H1 (cell line): ENCODE measurements around the gene AMBP. TPM values are rescaled to one million over a fixed set of nuclear protein-coding genes. Genes with fewer than 3 reads are reported as not detected.

Experiments used
- CTCF ChIA-PET: fragments of 300-600 bp; sonication (Branson Sonifier 250); formaldehyde crosslinking; loops from one replicate; lab custom pipeline; 2021; ENCODE audit not compliant: partially characterized antibody; lab: Charles Lee
- POLR2A ChIA-PET: fragments of 300-600 bp; sonication (Branson Sonifier 250); formaldehyde crosslinking; loops from one replicate; lab custom pipeline; 2021; ENCODE audit warnings: inconsistent platforms; ENCODE audit not compliant: partially characterized antibody; lab: Charles Lee
- DNase-seq, 2 experiments: peaks; one replicate each; pipeline versions ENCODE4 v3.0.0 to v3.0.0-alpha.2; 2010 to 2022; ENCODE audit warnings: low spot score in 2 of 2, low read depth in 1 of 2, mixed read lengths in 1 of 2
- FAIRE-seq: peaks from 2 replicates; lab custom pipeline; 2011; peaks lifted over from hg19 to GRCh38; lab: Jason Lieb, UNC
- H2AFZ ChIP-seq: 2 replicates; pipeline ENCODE4 v1.8.1; 2012; ENCODE audit warnings: low read length, inconsistent platforms
- H2AK5ac ChIP-seq: 2 replicates; pipeline ENCODE4 v1.6.1; 2013; ENCODE audit warnings: low read depth, low read length
- H2BK120ac ChIP-seq: replicated peaks from 2 replicates; pipeline ENCODE3; 2013; ENCODE audit warnings: low read depth, low read length, inconsistent platforms
- H2BK12ac ChIP-seq: 2 replicates; pipeline ENCODE4 v1.6.1; 2013; ENCODE audit warnings: low read depth, low read length
- H2BK15ac ChIP-seq: 2 replicates; pipeline ENCODE4 v1.6.1; 2013; ENCODE audit warnings: low read length
- H2BK20ac ChIP-seq: 2 replicates; pipeline ENCODE4 v1.6.1; 2013; ENCODE audit warnings: low read length
- H2BK5ac ChIP-seq: 2 replicates; pipeline ENCODE4 v1.6.1; 2013; ENCODE audit warnings: low read depth, low read length
- H3K14ac ChIP-seq: 2 replicates; pipeline ENCODE4 v1.6.1; 2013; ENCODE audit warnings: inconsistent platforms; ENCODE audit not compliant: insufficient read length
- H3K18ac ChIP-seq: 2 replicates; pipeline ENCODE4 v1.6.1; 2013; ENCODE audit warnings: low read length; ENCODE audit errors: extremely low read depth
- H3K23ac ChIP-seq: 2 replicates; pipeline ENCODE4 v1.6.1; 2013; ENCODE audit warnings: inconsistent platforms; ENCODE audit not compliant: insufficient read length
- H3K23me2 ChIP-seq: 2 replicates; pipeline ENCODE4 v1.6.1; 2013; ENCODE audit warnings: low read depth, low read length
- H3K27ac ChIP-seq: 2 replicates; pipeline ENCODE4 v1.6.1; 2011; ENCODE audit warnings: low read depth, low read length, inconsistent platforms
- H3K27me3 ChIP-seq, 4 experiments: replicated peaks in 1 of 4; 1 replicate in 1 of 4; 2 replicates in 3 of 4; pipeline versions ENCODE4 v1.6.1 to v1.8.1; 2011 to 2013; ENCODE audit warnings: low read length in 3 of 4, mild to moderate bottlenecking in 3 of 4, inconsistent platforms in 2 of 4, mixed read lengths in 2 of 4, moderate library complexity in 1 of 4; ENCODE audit not compliant: control insufficient read depth in 3 of 4, insufficient read depth in 3 of 4; ENCODE audit errors: extremely low read depth in 1 of 4
- H3K36me3 ChIP-seq, 4 experiments: 2 replicates each; pipeline versions ENCODE4 v1.6.1 to v1.8.1; 2011 to 2013; ENCODE audit warnings: mild to moderate bottlenecking in 4 of 4, low read length in 3 of 4, moderate library complexity in 2 of 4, control low read depth in 1 of 4, inconsistent platforms in 1 of 4; ENCODE audit not compliant: insufficient read depth in 4 of 4, control insufficient read depth in 2 of 4
- H3K4ac ChIP-seq: replicated peaks from 2 replicates; pipeline ENCODE3; 2013; ENCODE audit warnings: low read length, low read depth, mixed read lengths, inconsistent platforms; ENCODE audit not compliant: insufficient read length
- H3K4me1 ChIP-seq, 4 experiments: replicated peaks in 1 of 4; 1 replicate in 1 of 4; 2 replicates in 3 of 4; pipeline versions ENCODE4 v1.6.1 to v1.8.1; 2011 to 2013; ENCODE audit warnings: low read length in 3 of 4, inconsistent platforms in 2 of 4, mixed read lengths in 1 of 4; ENCODE audit not compliant: insufficient read depth in 4 of 4, control insufficient read depth in 3 of 4
- H3K4me2 ChIP-seq, 2 experiments: 2 replicates each; pipeline versions ENCODE4 v1.6.1 to v1.8.1; 2011 to 2013; ENCODE audit warnings: low read depth in 2 of 2, low read length in 2 of 2, control low read depth in 1 of 2, inconsistent platforms in 1 of 2, mild to moderate bottlenecking in 1 of 2; ENCODE audit not compliant: insufficient read depth in 1 of 2
- H3K4me3 ChIP-seq, 4 experiments: fragments of 200-600, 300-600 bp in 1 of 4; sonication (generic), shearing (Covaris generic), sonication (Bioruptor Twin) in 1 of 4; 2 replicates each; pipeline versions ENCODE4 v1.5.1 to v1.8.1; 2011 to 2016; ENCODE audit warnings: low read length in 4 of 4, low read depth in 3 of 4, control low read depth in 2 of 4, inconsistent platforms in 2 of 4, mild to moderate bottlenecking in 2 of 4, mixed read lengths in 1 of 4, moderate library complexity in 1 of 4; ENCODE audit not compliant: insufficient read depth in 2 of 4; ENCODE audit errors: extremely low read depth in 1 of 4
- H3K56ac ChIP-seq: replicated peaks from 2 replicates; pipeline ENCODE3; 2013; ENCODE audit warnings: low read depth, mild to moderate bottlenecking, mixed read lengths, low read length, inconsistent platforms; ENCODE audit not compliant: insufficient read length
- H3K79me1 ChIP-seq: 2 replicates; pipeline ENCODE4 v1.6.1; 2013; ENCODE audit warnings: low read depth, low read length, control low read depth
- H3K79me2 ChIP-seq, 2 experiments: 2 replicates each; pipeline versions ENCODE4 v1.6.1 to v1.8.1; 2012 to 2013; ENCODE audit warnings: low read length in 2 of 2, mild to moderate bottlenecking in 2 of 2, inconsistent platforms in 1 of 2; ENCODE audit not compliant: insufficient read depth in 2 of 2, control insufficient read depth in 1 of 2
- H3K9ac ChIP-seq, 4 experiments: replicated peaks in 1 of 4; 1 replicate in 1 of 4; 2 replicates in 3 of 4; pipeline versions ENCODE4 v1.6.1 to v1.8.1; 2011 to 2013; ENCODE audit warnings: low read depth in 3 of 4, low read length in 3 of 4, control low read depth in 2 of 4, mild to moderate bottlenecking in 2 of 4, moderate library complexity in 2 of 4, inconsistent platforms in 1 of 4; ENCODE audit errors: extremely low read depth in 1 of 4
- H3K9me3 ChIP-seq, 2 experiments: 2 replicates each; pipeline versions ENCODE4 v1.6.1 to v1.8.1; 2012 to 2013; ENCODE audit warnings: mild to moderate bottlenecking in 2 of 2, moderate library complexity in 2 of 2, control low read depth in 1 of 2, inconsistent platforms in 1 of 2, low read depth in 1 of 2, low read length in 1 of 2, mixed read lengths in 1 of 2; ENCODE audit not compliant: insufficient read depth in 2 of 2
- H4K20me1 ChIP-seq, 2 experiments: replicated peaks in 1 of 2; 2 replicates each; pipeline versions ENCODE3 to v1.8.1; 2011 to 2013; ENCODE audit warnings: inconsistent platforms in 2 of 2, low read length in 2 of 2, mild to moderate bottlenecking in 1 of 2; ENCODE audit not compliant: insufficient read depth in 2 of 2, control insufficient read depth in 1 of 2
- H4K5ac ChIP-seq: 2 replicates; pipeline ENCODE4 v1.6.1; 2013; ENCODE audit warnings: low read length, low read depth, mixed read lengths, inconsistent platforms; ENCODE audit not compliant: insufficient read length
- H4K8ac ChIP-seq: 2 replicates; pipeline ENCODE4 v1.8.0; 2013; ENCODE audit warnings: mild to moderate bottlenecking, moderate library complexity, low read length, inconsistent platforms; ENCODE audit not compliant: insufficient read depth; ENCODE audit errors: extremely low read depth
- H4K91ac ChIP-seq: replicated peaks from 2 replicates; pipeline ENCODE3; 2013; ENCODE audit warnings: low read length, mixed read lengths, inconsistent platforms; ENCODE audit not compliant: insufficient read length
- SIX5 ChIP-seq: IDR thresholded peaks from 2 replicates; pipeline ENCODE4 v1.6.1; 2011; ENCODE audit warnings: mild to moderate bottlenecking, low read depth, low read length
- SRF ChIP-seq: IDR thresholded peaks from 2 replicates; pipeline ENCODE4 v1.6.1; 2011; ENCODE audit warnings: mild to moderate bottlenecking, low read depth, low read length, moderate library complexity
- WGBS, 2 experiments: shearing (Covaris generic) in 1 of 2; methylation state at CpG; one replicate each; pipeline versions ENCODE4 v1.1.6 to v1.1.7; 2013 to 2015; ENCODE audit warnings: low lambda C conversion rate in 2 of 2, mixed read lengths in 2 of 2, inconsistent platforms in 1 of 2, low coverage in 1 of 2, missing lambda C conversion rate in 1 of 2; ENCODE audit not compliant: insufficient replicate concordance in 2 of 2, insufficient coverage in 1 of 2, insufficient read length in 1 of 2; ENCODE audit errors: extremely low coverage in 1 of 2, missing lambda C conversion rate in 1 of 2; 5-methylcytosine and 5-hydroxymethylcytosine counted together
- polyA plus RNA-seq, 7 experiments: library from polyadenylated mRNA; depleted of rRNA in 3 of 7; stranded (reverse) in 5 of 7; unstranded in 2 of 7; fragments of >200 nt in 5 of 7; fragments of 200-250 nt in 2 of 7; gene quantifications; 1 replicate in 5 of 7; 2 replicates in 1 of 7; 4 replicates in 1 of 7; pipeline versions ENCODE4 v1.2.1 to v1.2.3, GENCODE V29; 2011 to 2013; ENCODE audit warnings: missing spikeins in 2 of 7, mixed read lengths in 2 of 7
- total RNA-seq: library from RNA; stranded (reverse); fragmentation: NEBNext Ultra II Directional; extraction: Animal tissue kit (Norgen Biotek cat#: 25700); gene quantifications from 2 replicates; pipeline ENCODE4 v1.2.1, GENCODE V29; 2021

The AMBP gene
- total and polyA plus RNA-seq, 2 of the 8 experiments (the other 6 are each of a cell fraction or from before 2014, with no cell fraction given) = 3.0 to 4.0 TPM

GRCh38 chr9:114092336-114092735 is 14.2 kb upstream of the AMBP start:
- no peak overlapping the region for H2AFZ ChIP-seq
- H2BK20ac ChIP-seq = no peak overlapping the region
- no peaks in the 10 kb centered on the region for H4K20me1 ChIP-seq
- H3K4me3 ChIP-seq = no peak overlapping the region
- no peaks in the 10 kb centered on the region for H3K23me2 ChIP-seq
- peaks cover 0 to 5% (median under 1%) of the 10 kb centered on the region in 4 experiments; a peak in 2 of 7 replicates for H3K27me3 ChIP-seq
- H4K5ac ChIP-seq = no peak overlapping the region
- H2BK12ac ChIP-seq = no peak overlapping the region
- H2BK120ac ChIP-seq = no peak overlapping the region
- H3K23ac ChIP-seq = no peak overlapping the region
- H3K4me1 ChIP-seq = no peaks in the 10 kb centered on the region; a peak in 2 of 7 replicates
- H3K18ac ChIP-seq = no peak overlapping the region
- ChIA-PET CTCF (interaction anchor here (1.4 to 5.8 kb wide), 4 partner anchors 10 to 180 kb away, joined by 4 to 144 read pairs (median 11); partner anchors contain the start of gene AMBP), POLR2A (no interaction called here)
- no peak overlapping the region for H2BK5ac ChIP-seq
- H3K79me1 ChIP-seq = no peaks in the 10 kb centered on the region
- H3K36me3 ChIP-seq = no peaks in the 10 kb centered on the region
- H3K4ac ChIP-seq = no peak overlapping the region
- H2AK5ac ChIP-seq = no peak overlapping the region
- DNase-seq (no peak), FAIRE-seq (no peak)
- H3K9me3 ChIP-seq = no peaks in the 10 kb centered on the region
- H3K79me2 ChIP-seq = no peaks in the 10 kb centered on the region
- no peak overlapping the region for H3K14ac ChIP-seq
- H3K9ac ChIP-seq = no peak overlapping the region
- H4K8ac ChIP-seq = no peak overlapping the region
- H3K56ac ChIP-seq = no peak overlapping the region
- TF ChIP-seq SRF = no peak
- no peak for TF ChIP-seq SIX5
- 94% methylated on average over 4 of the region's 4 CpGs; no CpG with 5 or more reads in 1 of the 2 experiments for WGBS, 2 experiments
- H2BK15ac ChIP-seq = no peak overlapping the region
- no peak overlapping the region for H3K27ac ChIP-seq
- H3K4me2 ChIP-seq = no peak overlapping the region
- H4K91ac ChIP-seq = no peak overlapping the region
